GM18867 (cell line): ENCODE results near the gene SMPD3.
A peak's percentile ranks its signal among the peaks of the same experiment; 100 is the strongest.

Experiments used
- ATAC-seq: cut with Tn5 transposase; IDR thresholded peaks from one replicate; pipeline ENCODE4 v1.9.1; 2021; ENCODE audit warnings: mild to moderate bottlenecking, moderate library complexity; ENCODE audit not compliant: unreplicated experiment

The SMPD3 gene

DNA sequence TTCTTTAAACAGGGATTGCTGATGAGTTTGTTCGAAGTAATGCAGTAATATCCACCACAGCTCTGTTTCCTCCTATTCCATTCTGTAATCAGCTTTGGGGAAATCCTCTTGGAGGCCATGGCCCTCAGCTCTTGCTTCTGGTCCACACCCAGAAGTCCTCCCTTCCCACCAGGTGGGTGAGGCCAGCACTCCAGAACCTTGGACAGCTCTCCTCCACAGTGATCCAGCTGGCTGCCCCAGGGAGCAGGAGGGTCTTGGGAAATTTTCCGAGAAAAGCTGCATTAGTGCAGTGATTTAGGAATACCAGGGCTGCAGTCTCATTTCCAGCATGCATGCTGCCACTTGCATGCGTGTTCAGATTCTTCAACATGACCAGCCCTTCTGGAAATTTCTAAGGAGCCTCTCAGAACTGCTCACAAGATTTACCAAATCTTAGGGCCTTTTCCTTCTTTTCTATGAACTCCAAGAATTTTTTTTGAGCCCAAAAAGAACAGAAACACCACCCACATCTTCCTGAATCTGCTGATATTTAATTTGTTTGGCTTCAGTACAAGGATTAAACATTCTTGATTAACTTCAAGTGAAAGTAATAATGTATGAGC is 4.2 kb downstream of the SMPD3 start:
- ATAC-seq: no peak

DNA sequence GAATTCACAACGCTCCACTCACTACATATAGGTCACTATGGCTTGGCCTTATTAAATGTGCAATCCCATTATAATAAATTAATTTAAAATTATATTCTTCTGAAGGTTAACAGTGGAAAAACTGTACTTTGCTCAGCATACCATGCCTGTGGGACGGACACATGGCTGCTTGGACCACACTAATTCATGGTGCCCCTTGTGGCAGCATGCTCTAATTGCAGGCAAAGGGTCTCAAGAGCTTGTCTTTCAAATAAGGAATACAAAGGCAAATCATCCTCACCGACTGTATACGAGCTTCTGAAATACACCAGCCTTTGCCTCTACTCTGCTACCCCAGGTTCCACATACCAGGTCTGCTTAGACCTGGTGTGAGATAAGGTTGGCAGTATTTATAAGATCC is 11.7 kb downstream of the SMPD3 start:
- ATAC-seq: no peak

DNA sequence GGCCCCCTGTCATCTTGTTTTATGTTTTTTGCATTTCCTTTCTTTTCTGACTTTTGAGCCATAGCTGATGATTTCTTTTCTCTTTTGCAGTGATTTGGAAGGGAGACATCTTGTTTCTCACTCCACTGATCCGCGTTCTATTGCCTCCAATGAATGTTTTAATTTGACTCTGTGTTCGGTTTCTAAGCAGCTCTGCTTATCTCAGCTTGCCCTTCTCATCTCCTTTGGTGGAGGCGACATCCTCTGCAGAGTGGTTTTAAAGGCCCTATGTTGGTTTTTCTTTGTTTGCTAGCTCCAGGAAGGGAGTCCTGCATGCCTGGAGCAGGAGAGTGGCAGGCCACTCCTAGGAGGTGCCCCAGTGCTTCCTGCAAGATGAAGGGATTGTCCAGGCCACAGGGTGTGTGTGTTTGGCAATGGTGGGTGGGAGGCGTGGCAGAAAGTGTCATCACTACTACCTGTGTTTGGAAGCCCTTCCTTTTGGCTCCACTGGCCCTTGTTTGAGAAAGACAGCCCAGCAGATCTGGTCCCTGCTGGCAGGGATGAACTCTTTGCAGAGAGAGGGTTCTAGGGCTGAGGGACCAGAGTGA is 13.6 kb downstream of the SMPD3 start:
- no peak for ATAC-seq

DNA sequence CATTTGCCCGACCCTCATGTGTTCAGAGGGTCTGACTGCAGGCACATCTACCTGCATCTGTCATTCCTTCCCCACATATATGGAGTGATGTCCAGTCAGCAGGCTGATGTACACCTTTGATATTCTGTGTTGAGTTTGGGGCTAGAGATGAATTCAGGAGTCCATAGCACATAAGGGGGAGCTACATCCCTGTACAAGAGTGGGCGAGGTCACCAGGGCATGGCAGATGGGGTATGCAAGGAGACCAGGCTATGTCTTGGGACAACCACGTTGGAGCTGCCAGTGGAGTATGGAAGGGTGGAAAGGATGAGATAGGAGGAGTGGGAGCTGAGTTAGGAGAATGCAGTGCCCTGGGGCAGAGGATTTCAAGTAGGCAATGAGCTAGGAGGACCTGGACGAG is 15.0 kb downstream of the SMPD3 start:
- ATAC-seq: no peak

DNA sequence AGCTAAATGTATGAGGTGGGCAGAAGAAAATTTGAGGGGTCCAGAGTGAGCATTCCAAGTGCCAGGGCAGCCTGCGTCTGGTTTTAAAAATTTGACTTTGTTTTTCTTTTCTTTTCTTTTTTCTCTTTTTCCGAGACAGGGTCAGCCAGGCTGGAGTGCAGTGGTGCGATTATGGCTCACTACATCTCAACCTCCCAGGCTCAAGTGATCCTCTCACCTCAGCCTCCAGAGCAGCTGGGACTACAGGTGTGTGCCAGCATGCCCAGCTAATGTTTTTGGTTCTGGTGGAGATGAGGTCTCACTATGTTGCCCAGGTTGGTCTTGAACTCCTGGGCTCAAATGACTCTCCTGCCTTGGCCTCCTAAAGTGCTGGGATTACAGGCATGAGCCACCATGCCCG is 15.6 kb downstream of the SMPD3 start:
- no peak for ATAC-seq

DNA sequence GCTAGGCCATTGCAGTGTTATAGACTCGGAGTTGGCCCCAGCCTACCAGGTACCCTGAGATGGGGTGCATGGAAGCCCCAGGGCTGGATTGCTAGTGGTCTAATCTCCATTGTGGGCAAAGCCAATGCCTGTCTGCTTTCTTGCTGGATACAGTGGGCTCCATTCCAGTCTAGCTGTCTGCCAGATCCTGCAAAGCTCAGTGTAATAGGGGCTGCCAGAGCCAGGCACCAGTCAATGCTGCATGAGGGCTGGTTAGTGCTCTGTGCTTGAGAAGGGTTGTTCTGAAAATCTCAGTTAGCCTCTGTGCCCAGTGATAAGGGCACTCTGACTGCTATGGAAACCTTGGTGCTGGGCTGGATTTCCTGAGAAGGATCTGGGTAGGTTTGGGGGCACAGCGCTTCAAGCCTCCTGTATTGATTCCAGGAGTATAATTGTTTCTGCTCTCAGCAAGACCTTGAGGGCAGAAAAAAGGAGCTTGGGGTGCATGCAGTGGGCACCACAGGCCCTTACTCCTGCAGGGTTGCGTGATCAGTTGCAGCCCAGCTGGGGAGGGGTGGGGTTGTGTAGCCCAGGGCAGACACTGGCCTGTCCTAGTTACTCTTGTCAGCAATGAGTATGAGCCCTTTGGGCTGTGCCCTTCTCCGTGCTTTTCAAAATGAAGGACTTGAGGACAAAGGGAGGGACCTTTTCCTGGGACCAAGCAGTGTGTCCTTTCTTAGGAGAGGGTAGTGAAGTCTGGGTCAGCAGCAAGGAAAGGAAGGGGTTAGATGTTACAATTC is 19.0 kb downstream of the SMPD3 start:
- ATAC-seq: no peak

DNA sequence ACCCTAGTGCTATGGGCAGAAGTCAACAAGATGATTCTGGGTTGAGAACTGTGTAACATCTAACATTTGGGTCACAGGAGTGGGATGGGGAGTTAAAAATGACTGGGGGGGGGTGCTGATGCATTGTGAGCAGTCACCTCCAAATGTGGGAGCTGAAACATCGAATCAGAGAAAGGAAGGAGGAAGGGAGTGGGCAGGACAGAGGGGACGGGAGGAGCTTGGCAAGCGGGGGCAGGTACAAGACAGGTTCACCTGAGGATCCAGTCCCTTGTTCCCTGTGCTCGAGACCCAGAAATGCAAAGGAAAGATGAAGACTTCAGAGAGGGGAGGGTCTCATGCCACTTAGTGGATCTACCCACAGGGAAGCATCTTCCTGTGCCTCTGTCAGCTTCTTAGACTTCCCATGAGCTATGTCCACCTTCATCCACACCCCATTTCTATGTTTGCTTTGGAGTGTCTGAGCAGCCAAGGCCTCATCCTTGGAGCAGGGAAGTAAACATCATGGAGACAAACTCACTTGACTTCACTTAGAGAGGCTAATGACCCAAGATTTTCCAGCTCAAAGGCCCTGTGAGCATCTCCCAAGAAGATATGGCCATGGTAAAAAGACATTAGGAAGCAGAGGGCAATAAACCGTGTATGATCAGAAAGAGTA is 20.5 kb downstream of the SMPD3 start:
- ATAC-seq: no peak

DNA sequence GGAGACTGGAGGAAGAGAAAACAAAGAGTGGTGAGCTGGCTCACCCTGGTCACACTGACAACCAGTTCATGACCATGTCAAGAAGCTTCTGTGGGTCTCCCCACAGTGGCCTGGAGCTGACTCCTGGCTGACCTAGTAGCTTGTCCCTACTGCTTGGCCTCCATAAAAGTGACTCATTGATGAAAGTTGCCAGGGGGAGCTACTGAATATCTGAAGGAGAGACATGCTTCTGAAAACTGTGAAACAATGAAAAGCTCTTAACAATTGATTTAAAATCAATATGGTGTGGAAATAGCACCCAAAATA is 22.0 kb downstream of the SMPD3 start:
- ATAC-seq: no peak

DNA sequence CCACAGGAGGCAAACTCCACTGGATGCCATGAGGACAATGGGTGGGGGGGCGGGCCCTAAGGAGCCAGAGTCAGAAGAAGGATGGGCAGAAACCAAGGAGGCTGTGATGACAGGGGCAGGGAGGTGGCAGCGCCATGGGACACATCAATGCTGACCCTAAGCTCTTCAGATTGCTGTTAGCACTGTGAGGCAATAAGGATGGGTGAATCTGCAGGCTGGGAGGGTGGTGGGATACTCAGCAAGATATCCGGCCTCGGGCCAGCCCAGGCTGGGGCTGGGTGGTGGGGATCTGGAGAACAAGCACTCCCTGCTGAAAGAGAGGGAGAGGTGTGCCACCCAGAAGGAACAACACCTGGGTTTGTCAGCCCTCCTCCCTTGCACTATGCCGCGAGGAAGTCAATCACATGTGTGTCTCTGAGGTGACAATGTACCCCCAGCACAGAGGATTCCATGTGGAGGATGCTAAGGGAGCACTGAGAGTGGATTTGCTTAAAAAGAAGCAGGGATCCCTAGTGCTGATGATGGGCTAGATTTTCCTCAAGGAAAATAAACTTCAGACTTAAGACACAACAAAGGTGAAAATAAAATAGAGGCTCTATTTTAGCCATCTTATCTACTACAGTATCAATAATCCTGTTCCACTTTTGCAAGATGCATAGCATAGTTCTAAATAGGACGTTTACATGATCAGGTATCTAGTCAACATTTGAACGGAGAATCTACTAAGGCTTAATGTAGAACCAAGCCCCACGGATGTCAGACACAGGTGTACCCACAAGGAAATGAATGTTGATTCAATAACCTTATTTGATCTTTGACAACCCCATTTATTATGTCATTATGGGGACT is 22.6 kb downstream of the SMPD3 start:
- ATAC-seq: no peak

DNA sequence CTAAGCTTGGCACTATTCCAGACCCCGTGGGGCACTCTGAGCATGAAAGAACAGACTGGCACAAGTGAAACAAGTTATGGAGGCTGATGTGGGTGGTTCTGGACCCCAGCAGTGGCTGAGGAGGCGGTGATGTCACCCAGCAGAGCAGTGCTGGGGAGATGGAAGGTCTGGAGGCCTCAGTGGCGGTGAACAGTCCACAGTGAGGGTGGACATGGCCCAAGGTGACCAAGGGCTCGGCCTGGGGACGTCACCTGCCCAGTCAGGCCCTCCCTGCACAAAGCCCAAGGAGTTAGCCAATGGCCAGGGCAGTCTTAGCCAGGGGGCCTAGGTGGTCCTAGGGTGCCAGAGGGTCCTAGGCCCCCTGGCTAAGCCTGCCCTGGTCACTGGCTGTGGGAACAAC is 24.5 kb downstream of the SMPD3 start:
- no peak for ATAC-seq

DNA sequence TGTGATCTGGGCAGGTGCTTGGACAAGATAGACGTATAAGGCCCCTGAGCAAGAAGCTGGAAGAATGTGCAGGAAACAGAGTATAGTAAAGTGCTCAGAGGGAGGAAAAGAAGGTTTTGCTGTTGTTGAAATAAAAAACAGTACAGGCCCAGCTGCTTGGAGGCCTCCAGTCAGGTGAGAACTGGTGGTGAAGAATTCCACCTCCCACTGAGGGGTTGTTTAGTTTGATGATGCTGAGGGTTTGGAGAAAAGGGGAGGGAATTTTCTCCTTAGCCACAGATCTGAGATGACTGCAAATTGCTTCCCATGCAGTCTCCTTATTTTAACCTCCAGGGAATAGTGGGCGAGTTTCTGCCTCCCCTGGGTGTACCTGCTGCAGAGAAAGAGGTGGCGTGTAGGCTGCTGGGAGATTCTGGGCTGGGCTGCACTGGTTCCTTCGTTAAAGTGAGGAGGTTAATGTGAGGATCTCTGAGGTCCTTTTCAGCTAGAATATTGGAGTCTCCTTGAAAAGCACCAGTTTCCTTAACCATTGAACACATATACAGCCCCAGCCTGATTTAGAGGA is 25.8 kb downstream of the SMPD3 start:
- ATAC-seq: no peak

DNA sequence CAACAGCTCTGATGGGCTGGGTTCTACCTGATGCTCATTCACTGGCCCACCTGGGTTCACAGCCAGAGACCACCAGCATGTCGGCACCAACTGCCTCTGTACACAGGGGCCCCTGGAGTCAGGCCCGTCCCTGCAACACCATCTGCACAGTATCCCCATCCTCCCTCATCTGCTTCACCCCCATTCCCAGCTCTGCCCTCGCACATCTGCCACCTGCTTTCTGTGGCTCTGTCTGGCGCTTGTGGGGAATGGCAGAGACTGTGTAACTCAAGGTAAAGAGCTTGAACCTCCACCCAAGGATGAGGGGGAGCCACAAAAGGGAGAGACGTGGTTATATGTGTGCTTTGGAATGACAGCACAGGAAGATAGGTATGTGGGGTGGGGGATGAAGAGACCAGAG is 27.2 kb downstream of the SMPD3 start:
- no peak for ATAC-seq

DNA sequence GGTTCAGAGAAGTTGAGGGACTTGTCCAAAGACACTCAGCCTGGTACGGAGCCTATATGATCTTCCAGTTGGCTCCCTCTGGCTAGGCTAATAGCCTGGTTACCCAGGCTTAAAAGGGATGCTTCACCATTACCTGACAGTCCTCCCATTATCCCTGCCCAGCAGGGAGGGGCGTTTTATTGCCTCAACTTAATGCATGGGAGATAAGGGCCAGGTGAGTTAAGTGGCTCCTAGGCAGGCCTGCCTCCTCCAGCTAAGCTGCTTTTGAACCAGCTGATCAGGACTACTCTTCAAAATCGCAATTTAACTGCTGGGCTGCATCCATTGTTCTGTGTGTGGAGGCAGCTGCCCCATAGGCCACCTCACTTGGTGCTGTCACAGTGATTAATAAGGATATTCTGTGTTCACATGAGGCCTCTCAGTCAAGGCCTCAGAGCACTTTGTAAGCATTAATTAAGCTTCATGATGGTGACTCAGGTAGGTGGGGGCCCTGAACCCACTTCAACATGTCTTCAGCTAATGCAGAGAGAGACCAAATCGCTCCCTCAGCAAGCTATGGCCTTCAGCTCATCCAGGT is 27.9 kb downstream of the SMPD3 start:
- no peak for ATAC-seq

DNA sequence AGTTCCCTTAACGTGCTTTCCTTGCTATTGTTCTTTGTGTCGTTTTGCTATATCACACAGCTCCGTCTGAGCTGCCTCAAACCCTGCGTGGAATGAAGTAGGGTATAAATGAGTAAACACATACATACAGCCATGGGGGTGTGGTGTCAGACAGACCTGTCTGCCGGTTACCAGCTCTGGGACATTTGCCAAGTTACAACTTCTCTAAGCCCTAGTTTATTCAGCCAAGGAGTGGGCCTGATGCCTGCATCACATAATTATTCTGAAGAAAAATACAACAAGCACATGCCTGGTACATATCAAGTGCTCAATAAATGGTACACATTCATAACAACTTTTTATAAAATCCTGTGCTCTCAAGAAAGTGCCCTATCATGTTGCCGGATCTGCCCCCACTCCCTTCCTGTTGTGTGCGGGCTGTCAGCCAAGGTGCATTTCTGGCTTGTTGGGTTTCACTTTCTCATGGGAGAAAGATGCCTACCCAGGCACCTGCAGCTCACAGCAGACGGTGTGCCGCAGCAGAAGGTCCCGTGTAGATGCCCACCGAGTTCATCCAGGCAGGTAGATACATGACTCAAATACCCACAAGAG is 30.5 kb downstream of the SMPD3 start:
- ATAC-seq: peak; percentile 80

DNA sequence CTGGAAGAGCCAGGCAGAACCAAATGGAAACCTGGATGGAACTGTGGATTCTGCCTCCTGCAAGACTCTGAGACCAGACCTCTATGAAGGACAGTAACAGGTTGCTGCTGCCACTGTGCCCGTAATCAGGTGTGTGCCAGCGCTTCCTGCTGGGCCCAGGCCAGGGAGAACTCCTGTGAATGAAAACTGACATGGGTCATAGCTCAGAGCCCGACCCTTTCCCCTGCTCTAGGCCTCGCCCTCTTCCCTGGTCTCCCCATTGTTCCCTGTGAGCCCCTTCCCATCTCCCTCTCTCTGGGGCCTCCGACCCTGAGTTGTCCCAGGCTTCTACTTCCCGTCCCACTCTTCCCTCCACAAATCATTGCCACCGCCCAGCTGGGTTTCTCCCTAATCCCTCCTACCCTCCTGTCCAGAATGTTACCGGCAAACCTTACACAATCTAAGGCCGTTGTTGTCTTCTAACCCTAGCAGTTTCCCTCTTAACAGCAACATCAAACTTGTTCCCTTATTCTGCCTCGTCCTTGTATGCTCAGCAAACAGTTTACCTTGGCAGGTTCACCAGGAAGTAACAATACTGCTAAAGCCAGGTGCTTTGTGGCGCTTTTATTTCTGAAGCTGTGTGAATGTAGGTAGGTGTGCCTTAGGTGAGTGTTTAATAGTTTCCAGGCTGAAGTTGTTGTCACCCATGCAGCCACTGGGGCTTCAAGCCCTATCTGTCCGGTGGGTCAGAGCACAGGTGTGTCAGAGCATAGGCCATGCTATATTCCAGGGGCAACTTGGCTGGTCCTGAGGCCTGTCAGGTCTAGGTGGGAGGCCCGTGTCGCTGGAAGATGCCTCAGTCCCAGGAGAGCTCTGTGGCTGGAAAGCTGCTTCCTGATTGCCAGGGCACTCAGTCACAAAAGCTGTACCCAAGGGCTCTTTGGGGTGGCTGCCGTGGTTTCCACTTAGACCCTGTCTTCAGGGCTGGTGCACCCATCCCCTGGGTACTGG is 32.0 kb downstream of the SMPD3 start:
- no peak for ATAC-seq

DNA sequence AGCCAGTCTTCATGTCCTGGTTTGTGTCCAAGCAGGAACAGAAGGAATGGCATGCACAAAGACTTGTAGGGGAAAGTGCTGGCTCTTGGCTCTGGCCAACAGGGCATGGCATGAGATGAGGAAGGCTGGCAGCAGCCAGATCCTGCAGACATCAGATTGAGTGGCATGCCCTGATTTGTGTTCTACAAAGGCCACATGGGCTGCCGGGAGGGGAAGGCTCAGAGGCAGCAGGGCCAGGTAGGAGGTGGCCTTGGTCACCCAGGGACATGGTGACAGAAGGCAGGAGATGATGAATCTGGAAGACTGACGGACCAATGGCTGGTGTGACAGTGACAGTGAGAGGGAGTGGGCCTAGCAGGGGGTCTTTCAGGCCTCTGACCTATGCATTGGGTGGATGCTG is 33.7 kb downstream of the SMPD3 start:
- no peak for ATAC-seq

DNA sequence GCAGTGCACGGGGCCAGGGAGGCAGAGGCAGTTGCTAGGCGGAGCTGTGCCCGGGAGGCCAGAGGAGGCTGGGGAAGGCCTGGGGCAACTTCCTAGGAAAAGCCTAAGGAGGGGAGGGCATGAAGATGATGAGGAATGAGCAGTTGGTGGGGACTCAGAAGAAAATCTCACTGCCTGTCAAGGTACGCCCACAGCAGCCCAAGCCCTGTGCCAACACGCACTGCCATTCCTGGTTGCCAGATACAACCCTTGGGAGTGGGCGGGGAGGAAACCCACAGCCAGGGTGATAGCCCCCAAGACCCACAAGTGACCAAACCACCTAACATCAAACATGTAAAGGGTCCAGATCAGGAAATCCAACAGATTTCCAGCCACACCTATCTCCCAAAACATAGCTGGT is 36.2 kb downstream of the SMPD3 start:
- ATAC-seq: no peak

DNA sequence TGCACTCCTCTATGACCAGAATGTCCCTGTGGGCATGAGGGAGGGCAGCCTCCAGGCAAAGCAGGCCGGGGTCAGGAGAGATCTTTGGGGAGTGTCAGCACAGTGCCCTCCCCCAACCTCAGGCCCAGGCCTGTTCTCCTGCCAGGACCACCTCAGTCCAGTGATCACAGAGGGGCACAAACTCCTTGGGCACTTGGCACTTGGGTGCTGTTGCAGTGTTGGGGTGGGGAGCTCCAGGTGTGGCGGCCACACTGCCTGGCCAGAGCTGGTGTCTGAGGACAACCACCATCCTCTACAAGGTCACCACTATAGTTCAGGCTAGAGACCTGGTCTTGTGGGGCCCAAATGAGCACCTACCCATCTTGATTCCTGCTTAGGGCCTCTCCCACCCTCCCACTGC is 37.2 kb downstream of the SMPD3 start:
- no peak for ATAC-seq

DNA sequence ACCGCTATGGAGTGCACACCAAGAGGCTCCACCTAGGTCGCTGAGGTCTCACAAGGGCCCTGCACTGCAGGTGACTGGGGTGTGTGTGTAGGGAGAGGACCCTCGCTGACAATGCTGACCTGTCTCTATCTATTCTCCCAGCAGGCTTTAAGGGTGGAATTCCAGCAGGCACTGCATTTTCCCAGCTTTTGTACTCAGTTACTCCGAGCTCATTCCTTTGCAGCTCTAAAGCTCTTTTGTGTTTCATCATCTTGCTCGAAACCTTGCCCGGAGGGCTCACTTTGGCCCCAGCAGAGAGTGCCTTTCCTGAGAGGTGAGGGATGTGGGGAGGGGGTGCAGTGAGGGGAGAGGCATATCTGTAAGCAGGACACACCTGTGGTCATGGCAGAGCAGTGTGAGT is 39.3 kb downstream of the SMPD3 start:
- ATAC-seq: no peak
